ENCODE results near the gene CLSTN1. TPM values are rescaled to one million over a fixed set of nuclear protein-coding genes. Genes with fewer than 3 reads are reported as not detected.
"Not testable (repeated sequence)": the region's sequence is repeated elsewhere in the genome, so short reads cannot be mapped to it uniquely, and the experiment has no call there.

Gene CLSTN1
- total RNA-seq, 1 experiment from 2014 or later, result 99.3 TPM

- no TSS peak for BruUV-seq (replicated peaks)
- no peak for DNase-seq
- Mint-ChIP-seq H3K27ac (ENCODE audit: unreplicated experiment) (no peak overlapping the region), H3K9me3 (ENCODE audit: low read depth, unreplicated experiment) (no peaks in the 10 kb centered on the region), H3K4me1 (ENCODE audit: low read depth, unreplicated experiment) (no peaks in the 10 kb centered on the region), H3K4me3 (ENCODE audit: low read depth, unreplicated experiment) (no peak overlapping the region), H3K36me3 (ENCODE audit: insufficient read depth, unreplicated experiment) (peaks cover 3% of the 10 kb centered on the region), H3K27me3 (ENCODE audit: unreplicated experiment) (no peaks in the 10 kb centered on the region)
- CTCF ChIA-PET, result no interaction called here
- TF ChIP-seq, protein P1, sequence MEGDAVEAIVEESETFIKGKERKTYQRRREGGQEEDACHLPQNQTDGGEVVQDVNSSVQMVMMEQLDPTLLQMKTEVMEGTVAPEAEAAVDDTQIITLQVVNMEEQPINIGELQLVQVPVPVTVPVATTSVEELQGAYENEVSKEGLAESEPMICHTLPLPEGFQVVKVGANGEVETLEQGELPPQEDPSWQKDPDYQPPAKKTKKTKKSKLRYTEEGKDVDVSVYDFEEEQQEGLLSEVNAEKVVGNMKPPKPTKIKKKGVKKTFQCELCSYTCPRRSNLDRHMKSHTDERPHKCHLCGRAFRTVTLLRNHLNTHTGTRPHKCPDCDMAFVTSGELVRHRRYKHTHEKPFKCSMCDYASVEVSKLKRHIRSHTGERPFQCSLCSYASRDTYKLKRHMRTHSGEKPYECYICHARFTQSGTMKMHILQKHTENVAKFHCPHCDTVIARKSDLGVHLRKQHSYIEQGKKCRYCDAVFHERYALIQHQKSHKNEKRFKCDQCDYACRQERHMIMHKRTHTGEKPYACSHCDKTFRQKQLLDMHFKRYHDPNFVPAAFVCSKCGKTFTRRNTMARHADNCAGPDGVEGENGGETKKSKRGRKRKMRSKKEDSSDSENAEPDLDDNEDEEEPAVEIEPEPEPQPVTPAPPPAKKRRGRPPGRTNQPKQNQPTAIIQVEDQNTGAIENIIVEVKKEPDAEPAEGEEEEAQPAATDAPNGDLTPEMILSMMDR (IDR thresholded peaks at IDR 0.05; ENCODE audit: unreplicated experiment), result no peak
- intact Hi-C loops (cut with micrococcal nuclease; ENCODE audit: unreplicated experiment), result no loop called here
Measured at GRCh38 chr1:9717193-9718005, 106.4 kb downstream of the CLSTN1 start.

- intact Hi-C loops (cut with micrococcal nuclease; ENCODE audit: unreplicated experiment), result no loop called here
- CTCF ChIA-PET, result interaction anchor here (0.6 kb wide), 1 partner anchor 1437 kb away, joined by 4 read pairs; no protein-coding TSS in a partner anchor
- H3K4me1 Mint-ChIP-seq (ENCODE audit: low read depth, unreplicated experiment), result no peaks in the 10 kb centered on the region
- no peaks in the 10 kb centered on the region for H3K27me3 Mint-ChIP-seq (ENCODE audit: unreplicated experiment)
- H3K27ac Mint-ChIP-seq (ENCODE audit: unreplicated experiment), result no peak overlapping the region
- H3K36me3 Mint-ChIP-seq (ENCODE audit: insufficient read depth, unreplicated experiment), result peaks cover 3% of the 10 kb centered on the region
- H3K9me3 Mint-ChIP-seq (ENCODE audit: low read depth, unreplicated experiment), result no peaks in the 10 kb centered on the region
- no peak for DNase-seq
- H3K4me3 Mint-ChIP-seq (ENCODE audit: low read depth, unreplicated experiment), result no peak overlapping the region
- TF ChIP-seq, protein P1 (IDR thresholded peaks at IDR 0.05; ENCODE audit: unreplicated experiment), result no peak
- no TSS peak for BruUV-seq (replicated peaks)
Measured at GRCh38 chr1:9716404-9717192, 107.2 kb downstream of the CLSTN1 start.

DNA sequence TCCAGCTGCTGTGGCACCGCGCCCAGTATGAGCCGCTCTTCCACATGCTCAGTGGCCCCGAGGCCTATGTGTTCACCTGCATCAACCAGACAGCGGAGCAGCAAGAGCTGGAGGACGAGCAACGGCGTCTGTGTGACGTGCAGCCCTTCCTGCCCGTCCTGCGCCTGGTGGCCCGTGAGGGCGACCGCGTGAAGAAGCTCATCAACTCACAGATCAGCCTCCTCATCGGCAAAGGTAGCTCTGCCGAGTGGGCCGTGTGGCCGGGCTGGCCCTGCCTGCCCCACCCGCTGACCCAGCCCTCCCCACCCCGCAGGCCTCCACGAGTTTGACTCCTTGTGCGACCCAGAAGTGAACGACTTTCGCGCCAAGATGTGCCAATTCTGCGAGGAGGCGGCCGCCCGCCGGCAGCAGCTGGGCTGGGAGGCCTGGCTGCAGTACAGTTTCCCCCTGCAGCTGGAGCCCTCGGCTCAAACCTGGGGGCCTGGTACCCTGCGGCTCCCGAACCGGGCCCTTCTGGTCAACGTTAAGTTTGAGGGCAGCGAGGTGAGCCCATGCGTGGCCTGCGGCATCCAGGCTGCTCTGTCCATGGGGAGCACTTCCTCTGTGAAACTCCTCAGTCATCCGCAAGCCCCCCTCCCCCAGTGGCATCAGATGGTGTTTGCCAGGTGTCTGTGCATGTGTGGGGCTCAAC, 108.1 kb downstream of the CLSTN1 start:
- Mint-ChIP-seq H3K4me1 (ENCODE audit: low read depth, unreplicated experiment) (no peaks in the 10 kb centered on the region), H3K4me3 (ENCODE audit: low read depth, unreplicated experiment) (no peak overlapping the region), H3K9me3 (ENCODE audit: low read depth, unreplicated experiment) (no peaks in the 10 kb centered on the region), H3K36me3 (ENCODE audit: insufficient read depth, unreplicated experiment) (peaks cover 3% of the 10 kb centered on the region), H3K27me3 (ENCODE audit: unreplicated experiment) (no peaks in the 10 kb centered on the region), H3K27ac (ENCODE audit: unreplicated experiment) (no peak overlapping the region)
- no TSS peak for BruUV-seq (replicated peaks)
- intact Hi-C loops (cut with micrococcal nuclease; ENCODE audit: unreplicated experiment), result no loop called here
- no peak for DNase-seq
- TF ChIP-seq, protein P1 (IDR thresholded peaks at IDR 0.05; ENCODE audit: unreplicated experiment), result no peak
- CTCF ChIA-PET, result interaction anchor here (0.6 kb wide), 2 partner anchors 1271 to 1436 kb away, joined by 4 read pairs; no protein-coding TSS in a partner anchor

DNA sequence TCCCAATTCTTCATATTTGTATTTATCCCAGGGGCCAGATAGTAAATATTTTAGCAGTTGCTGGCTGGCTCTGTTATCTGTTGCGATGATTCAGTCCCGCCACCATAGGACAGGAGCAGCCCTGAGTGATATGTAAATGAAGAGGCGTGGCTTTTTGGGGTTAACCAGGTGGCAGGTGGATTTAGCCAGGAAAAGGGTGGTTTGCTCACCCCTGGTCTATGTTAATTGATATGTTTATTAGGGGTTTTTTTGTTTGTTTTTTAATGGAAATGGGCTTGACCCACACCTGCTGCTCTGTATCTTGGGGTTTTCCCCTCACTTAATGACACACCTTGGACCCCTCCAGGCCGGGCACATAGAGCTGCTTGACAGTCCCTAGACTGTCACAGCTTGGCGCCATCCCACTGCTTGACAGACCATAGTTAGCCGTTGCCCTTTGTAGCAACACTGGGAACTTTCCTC, 109.5 kb downstream of the CLSTN1 start:
- BruUV-seq (replicated peaks), result no TSS peak
- intact Hi-C loops (cut with micrococcal nuclease; ENCODE audit: unreplicated experiment), result no loop called here
- Mint-ChIP-seq H3K9me3 (ENCODE audit: low read depth, unreplicated experiment) (no peaks in the 10 kb centered on the region), H3K36me3 (ENCODE audit: insufficient read depth, unreplicated experiment) (peaks cover 3% of the 10 kb centered on the region), H3K4me3 (ENCODE audit: low read depth, unreplicated experiment) (no peak overlapping the region), H3K4me1 (ENCODE audit: low read depth, unreplicated experiment) (no peaks in the 10 kb centered on the region), H3K27ac (ENCODE audit: unreplicated experiment) (no peak overlapping the region), H3K27me3 (ENCODE audit: unreplicated experiment) (no peaks in the 10 kb centered on the region)
- CTCF ChIA-PET, result no interaction called here
- TF ChIP-seq, protein P1 (IDR thresholded peaks at IDR 0.05; ENCODE audit: unreplicated experiment), result no peak
- no peak for DNase-seq

DNA sequence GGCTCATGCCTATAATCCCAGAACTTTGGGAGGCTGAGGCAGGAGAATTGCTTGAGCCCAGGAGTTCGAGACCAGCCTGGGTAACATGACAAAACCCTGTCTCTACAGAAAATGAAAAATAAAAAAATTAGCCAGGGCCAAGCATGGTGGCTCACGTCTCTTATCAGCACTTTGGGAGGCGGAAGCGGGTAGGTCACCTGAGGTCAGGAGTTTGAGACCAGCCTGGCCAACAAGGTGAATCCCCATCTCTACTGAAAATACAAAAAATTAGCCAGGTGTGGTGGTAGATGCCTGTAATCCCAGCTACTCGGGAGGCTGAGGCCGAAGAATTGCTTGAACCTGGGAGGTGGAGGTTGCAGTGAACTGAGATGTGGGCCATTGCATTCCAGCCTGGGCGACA, 111.0 kb downstream of the CLSTN1 start:
- H3K9me3 Mint-ChIP-seq (ENCODE audit: low read depth, unreplicated experiment); H3K4me1 Mint-ChIP-seq (ENCODE audit: low read depth, unreplicated experiment); H3K4me3 Mint-ChIP-seq (ENCODE audit: low read depth, unreplicated experiment); H3K36me3 Mint-ChIP-seq (ENCODE audit: insufficient read depth, unreplicated experiment); intact Hi-C loops (cut with micrococcal nuclease; ENCODE audit: unreplicated experiment); DNase-seq; H3K27me3 Mint-ChIP-seq (ENCODE audit: unreplicated experiment); BruUV-seq (replicated peaks); CTCF ChIA-PET; H3K27ac Mint-ChIP-seq (ENCODE audit: unreplicated experiment): not testable (repeated sequence)

Data from Calu3 (cell line).